ENCODE measurements around the gene BMPR2. TPM values are rescaled to one million over a fixed set of nuclear protein-coding genes. Genes with fewer than 3 reads are reported as not detected.
"Not testable (repeated sequence)": the region's sequence is repeated elsewhere in the genome, so short reads cannot be mapped to it uniquely, and the experiment has no call there.

BMPR2 gene
- total RNA-seq, 2 donors from 2014 or later = 11.3 to 12.4 TPM

GRCh38 chr2:202373490-202373889 is 2.6 kb upstream of the BMPR2 start:
- Mint-ChIP-seq H3K27ac (no peak overlapping the region), H3K4me1 (peaks cover 12% of the 10 kb centered on the region), H3K36me3 (ENCODE audit: low read depth) (no peaks in the 10 kb centered on the region), H3K27me3 (no peaks in the 10 kb centered on the region), H3K4me3 (no peak overlapping the region)
- H3K9me3 ChIP-seq (ENCODE audit: control insufficient read depth, low read length, poor library complexity, severe bottlenecking) = no peaks in the 10 kb centered on the region
- DNase-seq = no peak
- ATAC-seq = no peak

GRCh38 chr2:202374383-202374782 is 1.7 kb upstream of the BMPR2 start:
- not testable (repeated sequence) for ATAC-seq; H3K36me3 Mint-ChIP-seq (ENCODE audit: low read depth); H3K9me3 ChIP-seq (ENCODE audit: control insufficient read depth, low read length, poor library complexity, severe bottlenecking); H3K27me3 Mint-ChIP-seq; DNase-seq
- Mint-ChIP-seq H3K4me1 (peaks cover 15% of the 10 kb centered on the region), H3K4me3 (peak overlapping the region; percentile 98), H3K27ac (peak overlapping the region; percentile 94)

- no peaks in the 10 kb centered on the region for H3K9me3 ChIP-seq (ENCODE audit: control insufficient read depth, low read length, poor library complexity, severe bottlenecking)
- peaks cover 15% of the 10 kb centered on the region for H3K4me1 Mint-ChIP-seq
- ATAC-seq (peak; percentile 8), DNase-seq (peak in 2 of 3 donors; percentile 19 to 31)
- no peaks in the 10 kb centered on the region for H3K27me3 Mint-ChIP-seq
- peak overlapping the region; percentile 98 for H3K4me3 Mint-ChIP-seq
- H3K36me3 Mint-ChIP-seq (ENCODE audit: low read depth) = no peaks in the 10 kb centered on the region
- H3K27ac Mint-ChIP-seq = peak overlapping the region; percentile 94
These were observed 1.0 kb upstream of the BMPR2 start for GRCh38 chr2:202375033-202375608.

GRCh38 chr2:202376460-202377206 is 506 bp downstream of the BMPR2 start:
- Mint-ChIP-seq H3K27ac (peak overlapping the region; percentile 67), H3K27me3 (no peaks in the 10 kb centered on the region), H3K4me1 (peaks cover 15% of the 10 kb centered on the region), H3K4me3 (peak overlapping the region; percentile 98), H3K36me3 (ENCODE audit: low read depth) (no peaks in the 10 kb centered on the region)
- peak; percentile 52 for ATAC-seq
- H3K9me3 ChIP-seq (ENCODE audit: control insufficient read depth, low read length, poor library complexity, severe bottlenecking) = no peaks in the 10 kb centered on the region
- DNase-seq = peak in 1 of 3 donors; percentile 28

GRCh38 chr2:202377207-202377761 is 1.2 kb downstream of the BMPR2 start:
- Mint-ChIP-seq H3K4me1 (peaks cover 15% of the 10 kb centered on the region), H3K4me3 (peak overlapping the region; percentile 98), H3K27me3 (no peaks in the 10 kb centered on the region), H3K27ac (peak overlapping the region; percentile 67), H3K36me3 (ENCODE audit: low read depth) (no peaks in the 10 kb centered on the region)
- H3K9me3 ChIP-seq (ENCODE audit: control insufficient read depth, low read length, poor library complexity, severe bottlenecking) = no peaks in the 10 kb centered on the region
- peak in 1 of 3 donors; percentile 14 for DNase-seq
- ATAC-seq = no peak

- peaks cover 15% of the 10 kb centered on the region for H3K4me1 Mint-ChIP-seq
- H3K9me3 ChIP-seq (ENCODE audit: control insufficient read depth, low read length, poor library complexity, severe bottlenecking) = no peaks in the 10 kb centered on the region
- H3K36me3 Mint-ChIP-seq (ENCODE audit: low read depth) = no peaks in the 10 kb centered on the region
- DNase-seq (no peak), ATAC-seq (no peak)
- no peaks in the 10 kb centered on the region for H3K27me3 Mint-ChIP-seq
- H3K27ac Mint-ChIP-seq = peak overlapping the region; percentile 67
- peak overlapping the region; percentile 98 for H3K4me3 Mint-ChIP-seq
These were observed 1.9 kb downstream of the BMPR2 start for GRCh38 chr2:202378001-202378400.

GRCh38 chr2:202378662-202379358 is 2.7 kb downstream of the BMPR2 start:
- DNase-seq = no peak

GRCh38 chr2:202382684-202383083 is 6.6 kb downstream of the BMPR2 start:
- DNase-seq (no peak), ATAC-seq (no peak)
- no peaks in the 10 kb centered on the region for H3K36me3 Mint-ChIP-seq (ENCODE audit: low read depth)
- no peak overlapping the region for H3K4me3 Mint-ChIP-seq
- no peak overlapping the region for H3K27ac Mint-ChIP-seq
- no peaks in the 10 kb centered on the region for H3K27me3 Mint-ChIP-seq
- H3K4me1 Mint-ChIP-seq = peaks cover 24% of the 10 kb centered on the region
- H3K9me3 ChIP-seq (ENCODE audit: control insufficient read depth, low read length, poor library complexity, severe bottlenecking) = no peaks in the 10 kb centered on the region

More at GRCh38 chr2:202378662-202379358, 2.7 kb downstream of the BMPR2 start:
- Mint-ChIP-seq H3K4me1 (peaks cover 15% of the 10 kb centered on the region), H3K27me3 (no peaks in the 10 kb centered on the region), H3K27ac (no peak overlapping the region), H3K36me3 (ENCODE audit: low read depth) (no peaks in the 10 kb centered on the region), H3K4me3 (peak overlapping the region; percentile 98)
- no peak for ATAC-seq
- H3K9me3 ChIP-seq (ENCODE audit: control insufficient read depth, low read length, poor library complexity, severe bottlenecking) = no peaks in the 10 kb centered on the region

GRCh38 chr2:202386495-202386894 is 10.4 kb downstream of the BMPR2 start:
- not testable (repeated sequence) for H3K36me3 Mint-ChIP-seq (ENCODE audit: low read depth); H3K4me3 Mint-ChIP-seq; H3K9me3 ChIP-seq (ENCODE audit: control insufficient read depth, low read length, poor library complexity, severe bottlenecking); H3K27ac Mint-ChIP-seq; ATAC-seq; H3K27me3 Mint-ChIP-seq; DNase-seq
- peaks cover 17% of the 10 kb centered on the region for H3K4me1 Mint-ChIP-seq

- Mint-ChIP-seq H3K27me3 (no peaks in the 10 kb centered on the region), H3K27ac (no peak overlapping the region), H3K4me1 (peaks cover 17% of the 10 kb centered on the region), H3K36me3 (ENCODE audit: low read depth) (no peaks in the 10 kb centered on the region), H3K4me3 (no peak overlapping the region)
- H3K9me3 ChIP-seq (ENCODE audit: control insufficient read depth, low read length, poor library complexity, severe bottlenecking) = no peaks in the 10 kb centered on the region
- DNase-seq = no peak
- ATAC-seq = no peak
These were observed 11.6 kb downstream of the BMPR2 start for GRCh38 chr2:202387608-202388342.

- DNase-seq = no peak
- no peak for ATAC-seq
- no peaks in the 10 kb centered on the region for H3K36me3 Mint-ChIP-seq (ENCODE audit: low read depth)
These were observed 24.8 kb downstream of the BMPR2 start for GRCh38 chr2:202400941-202401340.

GRCh38 chr2:202405798-202406197 is 29.7 kb downstream of the BMPR2 start:
- DNase-seq = no peak
- H3K4me1 Mint-ChIP-seq = no peaks in the 10 kb centered on the region
- H3K36me3 Mint-ChIP-seq (ENCODE audit: low read depth) = no peaks in the 10 kb centered on the region
- H3K4me3 Mint-ChIP-seq = no peak overlapping the region
- H3K27ac Mint-ChIP-seq = no peak overlapping the region
- H3K27me3 Mint-ChIP-seq = no peaks in the 10 kb centered on the region
- H3K9me3 ChIP-seq (ENCODE audit: control insufficient read depth, low read length, poor library complexity, severe bottlenecking) = no peaks in the 10 kb centered on the region
- ATAC-seq = no peak

More at GRCh38 chr2:202400941-202401340, 24.8 kb downstream of the BMPR2 start:
- H3K4me3 Mint-ChIP-seq = no peak overlapping the region
- H3K27ac Mint-ChIP-seq = no peak overlapping the region
- peaks cover 10% of the 10 kb centered on the region for H3K4me1 Mint-ChIP-seq
- H3K9me3 ChIP-seq (ENCODE audit: control insufficient read depth, low read length, poor library complexity, severe bottlenecking) = no peaks in the 10 kb centered on the region
- H3K27me3 Mint-ChIP-seq = no peaks in the 10 kb centered on the region

All from T-helper 17 cell (primary cell).